ENCODE results near the gene TFDP2. TPM values are rescaled to one million over a fixed set of nuclear protein-coding genes. Genes with fewer than 3 reads are reported as not detected.
"Not testable (repeated sequence)": the region's sequence is repeated elsewhere in the genome, so short reads cannot be mapped to it uniquely, and the experiment has no call there.

TFDP2 gene
- total and polyA plus RNA-seq, 2 of the 8 experiments (the other 6 are each of a cell fraction or from before 2014, with no cell fraction given): 41.1 to 119 TPM

DNA sequence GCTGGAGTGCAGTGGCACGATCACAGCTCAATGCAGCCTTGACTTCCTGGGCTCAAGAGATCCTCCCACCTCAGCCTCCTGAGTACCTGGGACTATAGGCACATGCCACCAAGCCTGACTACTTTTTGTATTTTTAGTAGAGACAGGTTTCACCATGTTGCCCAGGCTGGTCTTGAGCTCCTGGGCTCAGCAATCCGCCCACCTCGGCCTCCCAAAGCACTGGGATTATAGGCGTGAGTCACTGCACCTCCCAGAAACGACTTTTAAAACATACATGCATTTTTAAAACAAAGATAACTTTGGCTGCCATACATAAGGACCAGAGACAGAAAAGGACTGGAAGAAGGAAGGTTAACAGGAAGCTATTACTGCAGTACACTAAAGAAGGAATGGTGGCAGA is 4.8 kb downstream of the TFDP2 start:
- H3K27me3 ChIP-seq (replicated peaks in 1 of 4; ENCODE audit: control insufficient read depth in 3 of 4, extremely low read depth in 1 of 4, insufficient read depth in 3 of 4, low read length in 3 of 4); H3K4ac ChIP-seq (replicated peaks; ENCODE audit: insufficient read length, low read depth, low read length); H3K18ac ChIP-seq (ENCODE audit: extremely low read depth, low read length); H3K27ac ChIP-seq (ENCODE audit: low read depth, low read length); H3K23me2 ChIP-seq (ENCODE audit: low read depth, low read length); H4K5ac ChIP-seq (ENCODE audit: insufficient read length, low read depth, low read length); H2BK12ac ChIP-seq (ENCODE audit: low read depth, low read length); H3K79me1 ChIP-seq (ENCODE audit: low read depth, low read length); H4K20me1 ChIP-seq (replicated peaks in 1 of 2; ENCODE audit: control insufficient read depth in 1 of 2, insufficient read depth in 2 of 2, low read length in 2 of 2); H2BK5ac ChIP-seq (ENCODE audit: low read depth, low read length); H2BK120ac ChIP-seq (replicated peaks; ENCODE audit: low read depth, low read length); FAIRE-seq; POLR2A ChIA-PET (ENCODE audit: partially characterized antibody); H3K9me3 ChIP-seq (ENCODE audit: insufficient read depth in 2 of 2, low read depth in 1 of 2, low read length in 1 of 2); H3K4me2 ChIP-seq (ENCODE audit: insufficient read depth in 1 of 2, low read depth in 2 of 2, low read length in 2 of 2); H3K36me3 ChIP-seq (ENCODE audit: control insufficient read depth in 2 of 4, insufficient read depth in 4 of 4, low read length in 3 of 4); H3K79me2 ChIP-seq (ENCODE audit: control insufficient read depth in 1 of 2, insufficient read depth in 2 of 2, low read length in 2 of 2); H3K9ac ChIP-seq (replicated peaks in 1 of 4; ENCODE audit: extremely low read depth in 1 of 4, low read depth in 3 of 4, low read length in 3 of 4); H2AFZ ChIP-seq (ENCODE audit: low read length); H4K8ac ChIP-seq (ENCODE audit: extremely low read depth, insufficient read depth, low read length); H3K56ac ChIP-seq (replicated peaks; ENCODE audit: insufficient read length, low read depth, low read length); H2BK15ac ChIP-seq (ENCODE audit: low read length); H4K91ac ChIP-seq (replicated peaks; ENCODE audit: insufficient read length, low read length); H3K4me1 ChIP-seq (replicated peaks in 1 of 4; ENCODE audit: control insufficient read depth in 3 of 4, insufficient read depth in 4 of 4, low read length in 3 of 4); H3K14ac ChIP-seq (ENCODE audit: insufficient read length); H3K4me3 ChIP-seq (ENCODE audit: extremely low read depth in 1 of 4, insufficient read depth in 2 of 4, low read depth in 3 of 4, low read length in 4 of 4); H2AK5ac ChIP-seq (ENCODE audit: low read depth, low read length); H2BK20ac ChIP-seq (ENCODE audit: low read length); DNase-seq (ENCODE audit: low read depth in 1 of 2, low spot score in 2 of 2); H3K23ac ChIP-seq (ENCODE audit: insufficient read length): not testable (repeated sequence)
- CTCF ChIA-PET (ENCODE audit: partially characterized antibody): interaction anchor here (0.6 to 1.8 kb wide), 4 partner anchors 16 to 162 kb away, joined by 3 read pairs; no protein-coding TSS in a partner anchor
- 91% methylated on average over 5 of the region's 5 CpGs; no CpG with 5 or more reads in 1 of the 2 experiments for WGBS, 2 experiments (ENCODE audit: extremely low coverage in 1 of 2, insufficient coverage in 1 of 2, insufficient read length in 1 of 2, insufficient replicate concordance in 2 of 2, low coverage in 1 of 2, low lambda C conversion rate in 2 of 2, missing lambda C conversion rate in 1 of 2)

Measured in H1 (cell line).